ENCODE measurements around the gene MKRN2. TPM values are rescaled to one million over a fixed set of nuclear protein-coding genes. Genes with fewer than 3 reads are reported as not detected.

MKRN2 gene, protein sequence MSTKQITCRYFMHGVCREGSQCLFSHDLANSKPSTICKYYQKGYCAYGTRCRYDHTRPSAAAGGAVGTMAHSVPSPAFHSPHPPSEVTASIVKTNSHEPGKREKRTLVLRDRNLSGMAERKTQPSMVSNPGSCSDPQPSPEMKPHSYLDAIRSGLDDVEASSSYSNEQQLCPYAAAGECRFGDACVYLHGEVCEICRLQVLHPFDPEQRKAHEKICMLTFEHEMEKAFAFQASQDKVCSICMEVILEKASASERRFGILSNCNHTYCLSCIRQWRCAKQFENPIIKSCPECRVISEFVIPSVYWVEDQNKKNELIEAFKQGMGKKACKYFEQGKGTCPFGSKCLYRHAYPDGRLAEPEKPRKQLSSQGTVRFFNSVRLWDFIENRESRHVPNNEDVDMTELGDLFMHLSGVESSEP
- total RNA-seq: 55.7 and 61.0 TPM in 2 replicates

GRCh38 chr3:12556690-12557472 lies at the start of gene MKRN2:
TSS of gene MKRN2 (plus strand) at chr3:12557087. CDS start at chr3:12557151, 64 bp downstream.

DNA sequence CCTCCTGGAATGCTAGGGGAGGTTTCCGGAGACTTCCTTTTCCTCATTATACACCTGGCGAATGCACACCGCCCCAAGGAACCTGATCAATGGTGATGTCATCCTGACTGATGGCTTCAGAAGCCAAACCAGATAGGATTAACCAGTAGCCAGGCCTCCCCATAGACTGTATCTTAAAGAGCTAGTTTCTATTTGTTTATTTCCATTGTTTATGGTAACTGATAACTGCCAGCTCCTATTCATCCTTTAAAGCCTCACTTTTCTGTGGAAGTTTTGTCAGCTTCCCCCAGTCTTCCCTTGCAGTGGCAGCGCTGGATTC lies 11.5 kb upstream of the MKRN2 start, which contains the start of gene MKRN2OS:
Gene MKRN2OS, minus strand, starts transcription at position 27 of the 319 bp plus-strand sequence. CDS start 35 bp downstream, outside the sequence.

Small RNA genes within 50 kb of the gene (small RNA-seq; reads per million reads assigned to genes)
- not detected for gene RF00017
- not detected for gene RNA5SP123
- gene RNU6-377P: not detected

Other genes starting within 250 kb of the MKRN2 start
- gene TSEN2, start 72.6 kb upstream of the MKRN2 start, total RNA-seq: 14.3 and 22.4 TPM in 2 replicates
- not detected in 2 replicates for gene MKRN2OS, start 11.6 kb upstream of the MKRN2 start, total RNA-seq
- gene RAF1, start 107.0 kb downstream of the MKRN2 start, total RNA-seq: 124 and 130 TPM in 2 replicates
- gene TMEM40, start 202.2 kb downstream of the MKRN2 start, total RNA-seq: 0.24 TPM in 1 of 2 replicates, not detected in the other
- 13.1 and 15.7 TPM in 2 replicates for gene CAND2, start 239.6 kb downstream of the MKRN2 start, total RNA-seq

Measured in hair follicle dermal papilla cell (primary cell).